ENCODE measurements around the gene SPAG7. TPM values are rescaled to one million over a fixed set of nuclear protein-coding genes. Genes with fewer than 3 reads are reported as not detected.
"Not testable (repeated sequence)": the region's sequence is repeated elsewhere in the genome, so short reads cannot be mapped to it uniquely, and the experiment has no call there.

SPAG7 gene
- total RNA-seq, 1 experiment from 2014 or later, result 23.1 TPM

GRCh38 chr17:4921320-4921719 lies 46.3 kb downstream of the SPAG7 start:
- Histone ChIP-seq H3K9me3 (no peaks in the 10 kb centered on the region), H3K27me3 (replicated peaks; ENCODE audit: control insufficient read depth, insufficient read depth, low read length) (no peaks in the 10 kb centered on the region), H3K36me3 (ENCODE audit: control insufficient read depth, insufficient read depth, low read length) (no peaks in the 10 kb centered on the region), H3K4me3 (ENCODE audit: low read depth, low read length) (no peak overlapping the region), H3K4me1 (no peaks in the 10 kb centered on the region)
- Mint-ChIP-seq H3K9me3 (ENCODE audit: unreplicated experiment) (no peaks in the 10 kb centered on the region), H3K4me1 (ENCODE audit: low read depth, unreplicated experiment) (no peaks in the 10 kb centered on the region), H3K27ac (ENCODE audit: unreplicated experiment) (no peak overlapping the region), H3K36me3 (ENCODE audit: insufficient read depth, unreplicated experiment) (no peaks in the 10 kb centered on the region), H3K4me3 (ENCODE audit: unreplicated experiment) (no peak overlapping the region), H3K27me3 (ENCODE audit: insufficient read depth, unreplicated experiment) (no peaks in the 10 kb centered on the region)
- BruUV-seq (replicated peaks), result no TSS peak
- intact Hi-C loops (cut with micrococcal nuclease; ENCODE audit: unreplicated experiment), result no loop called here
- DNase-seq, result no peak
- no peak for TF ChIP-seq CTCF (IDR thresholded peaks at IDR 0.05; ENCODE audit: insufficient read depth in 1 of 2, low read depth in 1 of 2, low read length in 1 of 2, severe bottlenecking in 1 of 2, unreplicated experiment in 1 of 2)
- POLR2A ChIA-PET, result no interaction called here
- CTCF ChIA-PET, result no interaction called here

- Mint-ChIP-seq H3K4me3 (ENCODE audit: unreplicated experiment) (no peak overlapping the region), H3K27me3 (ENCODE audit: insufficient read depth, unreplicated experiment) (no peaks in the 10 kb centered on the region), H3K4me1 (ENCODE audit: low read depth, unreplicated experiment) (no peaks in the 10 kb centered on the region), H3K27ac (ENCODE audit: unreplicated experiment) (no peak overlapping the region), H3K9me3 (ENCODE audit: unreplicated experiment) (no peaks in the 10 kb centered on the region), H3K36me3 (ENCODE audit: insufficient read depth, unreplicated experiment) (no peaks in the 10 kb centered on the region)
- intact Hi-C loops (cut with micrococcal nuclease; ENCODE audit: unreplicated experiment), result no loop called here
- ChIA-PET CTCF (no interaction called here), POLR2A (no interaction called here)
- BruUV-seq (replicated peaks), result no TSS peak
- no peak for TF ChIP-seq CTCF (IDR thresholded peaks at IDR 0.05; ENCODE audit: insufficient read depth in 1 of 2, low read depth in 1 of 2, low read length in 1 of 2, severe bottlenecking in 1 of 2, unreplicated experiment in 1 of 2)
- Histone ChIP-seq H3K4me3 (ENCODE audit: low read depth, low read length) (no peak overlapping the region), H3K27me3 (replicated peaks; ENCODE audit: control insufficient read depth, insufficient read depth, low read length) (no peaks in the 10 kb centered on the region), H3K9me3 (no peaks in the 10 kb centered on the region), H3K36me3 (ENCODE audit: control insufficient read depth, insufficient read depth, low read length) (no peaks in the 10 kb centered on the region), H3K4me1 (no peaks in the 10 kb centered on the region)
- peak in 1 of 2 experiments; percentile 25 for DNase-seq
These were observed 47.1 kb downstream of the SPAG7 start for GRCh38 chr17:4920351-4921048.

- no peaks in the 10 kb centered on the region for H3K27me3 Mint-ChIP-seq (ENCODE audit: insufficient read depth, unreplicated experiment)
- Histone ChIP-seq H3K4me3 (ENCODE audit: low read depth, low read length) (no peak overlapping the region), H3K36me3 (ENCODE audit: control insufficient read depth, insufficient read depth, low read length) (no peaks in the 10 kb centered on the region), H3K27me3 (replicated peaks; ENCODE audit: control insufficient read depth, insufficient read depth, low read length) (no peaks in the 10 kb centered on the region), H3K9me3 (no peaks in the 10 kb centered on the region), H3K4me1 (no peaks in the 10 kb centered on the region)
- no peak for DNase-seq
- BruUV-seq (replicated peaks), result no TSS peak
- no peak overlapping the region for H3K4me3 Mint-ChIP-seq (ENCODE audit: unreplicated experiment)
- intact Hi-C loops (cut with micrococcal nuclease; ENCODE audit: unreplicated experiment), result no loop called here
- no peaks in the 10 kb centered on the region for H3K4me1 Mint-ChIP-seq (ENCODE audit: low read depth, unreplicated experiment)
- ChIA-PET CTCF (no interaction called here), POLR2A (no interaction called here)
- H3K9me3 Mint-ChIP-seq (ENCODE audit: unreplicated experiment), result no peaks in the 10 kb centered on the region
- no peaks in the 10 kb centered on the region for H3K36me3 Mint-ChIP-seq (ENCODE audit: insufficient read depth, unreplicated experiment)
- no peak for TF ChIP-seq CTCF (IDR thresholded peaks at IDR 0.05; ENCODE audit: insufficient read depth in 1 of 2, low read depth in 1 of 2, low read length in 1 of 2, severe bottlenecking in 1 of 2, unreplicated experiment in 1 of 2)
- no peak overlapping the region for H3K27ac Mint-ChIP-seq (ENCODE audit: unreplicated experiment)
These were observed 48.0 kb downstream of the SPAG7 start for GRCh38 chr17:4919511-4920047.

GRCh38 chr17:4914551-4914950 lies 53.1 kb downstream of the SPAG7 start:
- H3K4me1 ChIP-seq; intact Hi-C loops (cut with micrococcal nuclease; ENCODE audit: unreplicated experiment); DNase-seq; H3K4me3 ChIP-seq (ENCODE audit: low read depth, low read length); BruUV-seq (replicated peaks); H3K9me3 ChIP-seq; H3K27me3 ChIP-seq (replicated peaks; ENCODE audit: control insufficient read depth, insufficient read depth, low read length); H3K36me3 Mint-ChIP-seq (ENCODE audit: insufficient read depth, unreplicated experiment); H3K27ac Mint-ChIP-seq (ENCODE audit: unreplicated experiment); H3K4me3 Mint-ChIP-seq (ENCODE audit: unreplicated experiment); H3K36me3 ChIP-seq (ENCODE audit: control insufficient read depth, insufficient read depth, low read length); H3K4me1 Mint-ChIP-seq (ENCODE audit: low read depth, unreplicated experiment); H3K27me3 Mint-ChIP-seq (ENCODE audit: insufficient read depth, unreplicated experiment); POLR2A ChIA-PET; H3K9me3 Mint-ChIP-seq (ENCODE audit: unreplicated experiment): not testable (repeated sequence)
- CTCF ChIA-PET, result interaction anchor here (0.5 to 1.5 kb wide), 2 partner anchors 11 to 44 kb away, joined by 3 to 8 read pairs; partner anchors contain the start of gene CHRNE

All from Caco-2 (cell line).